PFSK-1 (cell line): ENCODE results near the gene PRDM8.

ENCODE experiments used
- FOXP2 ChIP-seq: optimal IDR thresholded peaks from 2 replicates; pipeline ENCODE3; 2011; ENCODE audit warnings: borderline replicate concordance, control low read depth, inconsistent platforms; ENCODE audit not compliant: insufficient read depth; ENCODE audit errors: extremely low read length, extremely low read depth
- POLR2AphosphoS5 ChIP-seq: IDR thresholded peaks from 2 replicates; pipeline ENCODE4 v1.6.1; 2012; ENCODE audit warnings: low read depth, mild to moderate bottlenecking, control low read depth, low read length, moderate library complexity
- SIN3A ChIP-seq: IDR thresholded peaks from 2 replicates; pipeline ENCODE4 v1.6.1; 2012; ENCODE audit warnings: mild to moderate bottlenecking, low read length, moderate library complexity, borderline replicate concordance; ENCODE audit not compliant: insufficient read depth
- TAF1 ChIP-seq: IDR thresholded peaks from 2 replicates; pipeline ENCODE4 v1.6.1; 2012; ENCODE audit warnings: low read length, control low read depth, borderline replicate concordance; ENCODE audit not compliant: insufficient read depth
- TF ChIP-seq, protein P1 (sequence below), 2 experiments: IDR thresholded peaks; 2 replicates each; pipeline versions ENCODE4 v1.6.1 to v1.8.0; 2011 to 2012; ENCODE audit warnings: low read depth in 2 of 2, low read length in 2 of 2, control low read depth in 1 of 2, inconsistent platforms in 1 of 2, mild to moderate bottlenecking in 1 of 2, moderate library complexity in 1 of 2; ENCODE audit not compliant: insufficient read depth in 1 of 2

The PRDM8 gene

DNA sequence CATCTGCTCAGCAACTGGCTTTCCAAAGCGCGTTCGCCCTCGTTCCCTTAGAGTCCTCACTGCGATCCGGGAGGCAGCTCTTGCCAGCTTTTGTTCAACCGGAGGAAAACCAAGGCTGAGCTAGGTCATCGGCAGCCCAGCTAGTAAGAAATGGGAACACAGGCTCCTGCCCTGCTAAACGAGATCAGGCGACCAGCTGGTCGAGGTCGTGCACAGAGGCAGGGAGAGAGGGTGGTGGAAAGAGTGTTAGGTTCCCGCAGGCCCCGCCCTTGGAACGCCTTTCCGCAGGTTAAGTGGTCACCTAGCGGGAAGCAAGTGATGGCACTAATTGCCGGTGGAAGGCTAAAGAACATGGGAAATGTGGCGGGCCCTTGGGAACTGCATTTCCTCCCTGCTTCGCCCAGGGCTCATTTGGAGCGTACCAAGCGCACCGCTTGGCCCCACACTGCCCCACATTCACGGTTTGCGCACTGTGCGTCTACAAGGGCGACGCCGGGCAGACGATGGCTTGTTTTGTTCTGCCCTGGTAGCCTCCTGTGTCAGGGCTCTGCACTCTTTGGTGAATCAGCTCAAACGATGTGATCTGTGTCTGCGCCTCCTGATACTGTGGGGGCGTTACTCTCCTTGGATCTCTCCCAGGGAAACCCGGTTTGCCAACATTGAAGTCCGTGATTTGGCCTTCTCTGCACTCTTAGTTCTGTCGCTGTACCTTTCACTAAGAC lies 7.2 kb upstream of the PRDM8 start:
- TF ChIP-seq FOXP2 (no peak), SIN3A (no peak), POLR2AphosphoS5 (no peak), TAF1 (no peak)
- TF ChIP-seq, protein P1, sequence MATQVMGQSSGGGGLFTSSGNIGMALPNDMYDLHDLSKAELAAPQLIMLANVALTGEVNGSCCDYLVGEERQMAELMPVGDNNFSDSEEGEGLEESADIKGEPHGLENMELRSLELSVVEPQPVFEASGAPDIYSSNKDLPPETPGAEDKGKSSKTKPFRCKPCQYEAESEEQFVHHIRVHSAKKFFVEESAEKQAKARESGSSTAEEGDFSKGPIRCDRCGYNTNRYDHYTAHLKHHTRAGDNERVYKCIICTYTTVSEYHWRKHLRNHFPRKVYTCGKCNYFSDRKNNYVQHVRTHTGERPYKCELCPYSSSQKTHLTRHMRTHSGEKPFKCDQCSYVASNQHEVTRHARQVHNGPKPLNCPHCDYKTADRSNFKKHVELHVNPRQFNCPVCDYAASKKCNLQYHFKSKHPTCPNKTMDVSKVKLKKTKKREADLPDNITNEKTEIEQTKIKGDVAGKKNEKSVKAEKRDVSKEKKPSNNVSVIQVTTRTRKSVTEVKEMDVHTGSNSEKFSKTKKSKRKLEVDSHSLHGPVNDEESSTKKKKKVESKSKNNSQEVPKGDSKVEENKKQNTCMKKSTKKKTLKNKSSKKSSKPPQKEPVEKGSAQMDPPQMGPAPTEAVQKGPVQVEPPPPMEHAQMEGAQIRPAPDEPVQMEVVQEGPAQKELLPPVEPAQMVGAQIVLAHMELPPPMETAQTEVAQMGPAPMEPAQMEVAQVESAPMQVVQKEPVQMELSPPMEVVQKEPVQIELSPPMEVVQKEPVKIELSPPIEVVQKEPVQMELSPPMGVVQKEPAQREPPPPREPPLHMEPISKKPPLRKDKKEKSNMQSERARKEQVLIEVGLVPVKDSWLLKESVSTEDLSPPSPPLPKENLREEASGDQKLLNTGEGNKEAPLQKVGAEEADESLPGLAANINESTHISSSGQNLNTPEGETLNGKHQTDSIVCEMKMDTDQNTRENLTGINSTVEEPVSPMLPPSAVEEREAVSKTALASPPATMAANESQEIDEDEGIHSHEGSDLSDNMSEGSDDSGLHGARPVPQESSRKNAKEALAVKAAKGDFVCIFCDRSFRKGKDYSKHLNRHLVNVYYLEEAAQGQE (IDR thresholded peaks at IDR 0.05; ENCODE audit: insufficient read depth in 1 of 2, low read depth in 2 of 2, low read length in 2 of 2), result no peak

DNA sequence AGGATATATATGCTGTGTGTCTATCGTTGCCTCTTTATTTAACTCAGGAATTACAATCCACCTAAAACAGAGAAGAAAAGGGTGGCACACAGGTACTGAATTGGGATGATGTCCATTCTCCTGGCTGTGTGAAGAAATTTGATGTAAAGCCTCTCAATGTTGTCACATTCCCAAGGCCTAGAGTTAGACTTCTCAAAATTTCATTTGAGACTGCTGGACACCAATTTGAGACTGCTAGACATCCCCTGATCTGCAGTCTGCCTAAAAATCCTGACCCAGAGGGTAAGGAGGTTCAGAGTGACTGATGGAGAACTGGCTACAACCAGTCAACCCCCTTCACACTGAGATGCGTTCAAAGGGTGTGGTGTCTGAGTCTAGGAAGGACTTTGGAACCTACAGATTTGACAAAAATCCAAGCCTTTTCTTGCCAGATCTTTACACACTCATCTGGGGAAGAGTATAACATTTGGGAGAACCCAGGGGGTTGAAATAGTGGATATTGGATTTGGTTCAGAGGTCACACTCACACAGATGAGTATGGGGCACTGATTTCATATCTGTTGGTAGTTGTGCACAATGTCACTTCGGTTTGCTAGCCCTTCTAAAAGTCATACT lies 4.9 kb upstream of the PRDM8 start:
- TF ChIP-seq, protein P1 (IDR thresholded peaks at IDR 0.05; ENCODE audit: insufficient read depth in 1 of 2, low read depth in 2 of 2, low read length in 2 of 2), result no peak
- TF ChIP-seq FOXP2 (no peak), TAF1 (no peak), SIN3A (no peak), POLR2AphosphoS5 (no peak)

DNA sequence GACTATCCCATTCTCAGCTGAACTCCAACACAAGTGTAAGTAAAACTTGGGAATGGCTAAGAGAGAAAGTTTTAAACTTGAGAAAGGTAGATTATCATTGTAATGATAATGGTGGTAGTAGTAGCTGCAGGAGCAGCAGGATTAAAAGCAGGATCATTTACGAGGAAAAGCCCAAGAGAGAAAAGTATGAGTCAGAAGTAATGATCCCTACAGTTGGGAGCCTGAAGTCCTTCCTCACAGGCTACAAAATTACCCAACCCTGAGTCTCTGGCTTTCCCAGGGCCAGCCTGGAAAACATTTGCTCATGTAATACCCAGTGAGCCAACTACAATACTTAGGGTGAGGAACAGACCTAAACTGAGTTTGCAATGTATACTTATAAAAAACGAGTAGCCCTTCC lies 4.4 kb upstream of the PRDM8 start:
- no peak for TF ChIP-seq POLR2AphosphoS5
- TF ChIP-seq TAF1, result no peak
- TF ChIP-seq FOXP2, result no peak
- TF ChIP-seq SIN3A, result no peak
- TF ChIP-seq, protein P1 (IDR thresholded peaks at IDR 0.05; ENCODE audit: insufficient read depth in 1 of 2, low read depth in 2 of 2, low read length in 2 of 2), result no peak

DNA sequence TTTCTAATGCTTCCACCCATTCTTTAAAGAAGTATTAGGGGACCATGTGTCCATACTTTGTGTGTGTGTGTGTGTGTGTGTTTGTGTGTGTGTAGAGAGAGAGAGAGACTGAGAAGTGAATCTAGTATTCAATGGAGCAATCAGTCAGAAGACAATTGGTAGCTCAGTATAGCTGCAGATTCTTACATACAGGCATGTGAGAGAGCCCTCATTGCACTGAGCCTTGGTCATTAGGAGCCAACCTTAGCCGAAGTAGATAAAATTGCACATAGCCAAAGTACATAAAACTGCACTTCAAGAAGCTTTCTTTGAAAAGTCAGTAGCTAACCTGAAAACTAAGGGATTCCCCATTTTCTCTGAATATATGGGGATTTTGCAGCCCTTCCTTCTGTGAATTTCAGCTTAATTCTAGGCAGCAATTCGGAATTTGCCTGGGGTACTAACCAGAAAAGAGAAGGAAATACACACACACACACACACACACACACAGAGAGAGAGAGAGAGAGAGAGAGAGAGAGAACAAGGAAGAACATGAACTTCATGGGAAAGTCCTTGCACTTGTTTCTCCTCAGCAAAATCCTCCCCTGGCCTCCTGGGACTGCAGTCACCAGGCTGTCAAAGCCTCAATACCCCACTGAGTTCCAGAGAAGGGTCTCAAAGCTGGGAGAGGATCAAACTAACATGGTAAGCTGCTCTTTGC lies 1.7 kb upstream of the PRDM8 start:
- TF ChIP-seq TAF1 (no peak), FOXP2 (no peak), SIN3A (no peak), POLR2AphosphoS5 (no peak)
- TF ChIP-seq, protein P1 (IDR thresholded peaks at IDR 0.05; ENCODE audit: insufficient read depth in 1 of 2, low read depth in 2 of 2, low read length in 2 of 2), result no peak
